Activated CD8-positive, alpha-beta T cell treated with anti-CD3 and anti-CD28 coated beads for 36 hours (primary cell): ENCODE results near the gene PET100. TPM values are rescaled to one million over a fixed set of nuclear protein-coding genes. Genes with fewer than 3 reads are reported as not detected.

ENCODE experiments used
- ATAC-seq: fragments of 200-7000 bp; cut with Tn5 transposase; one replicate; pipeline ENCODE4 v1.10.0; 2021; ENCODE audit warnings: mild to moderate bottlenecking, moderate library complexity
- CTCF ChIA-PET: fragments of 350-600 bp; sonication (Branson Sonifier 250); formaldehyde crosslinking; loops from one replicate; lab custom pipeline; 2021; ENCODE audit warnings: antibody characterized with exemption; lab: Charles Lee
- POLR2A ChIA-PET: fragments of 350-600 bp; sonication (Branson Sonifier 250); formaldehyde crosslinking; loops from one replicate; lab custom pipeline; 2021; ENCODE audit warnings: antibody characterized with exemption; lab: Charles Lee
- DNase-seq: peaks from one replicate; pipeline ENCODE4 v3.0.0-alpha.2; 2020
- H3K27ac Mint-ChIP-seq: one replicate; pipeline ENCODE4 v1.8.0; 2021; ENCODE audit warnings: mild to moderate bottlenecking, mixed read lengths
- H3K27me3 Mint-ChIP-seq: one replicate; pipeline ENCODE4 v1.8.0; 2021; ENCODE audit warnings: mixed read lengths
- H3K36me3 Mint-ChIP-seq: one replicate; pipeline ENCODE4 v1.8.0; 2021; ENCODE audit warnings: low read depth, mixed read lengths
- H3K4me1 Mint-ChIP-seq: one replicate; pipeline ENCODE4 v1.8.0; 2021; ENCODE audit warnings: low read depth, mixed read lengths
- H3K4me3 Mint-ChIP-seq: one replicate; pipeline ENCODE4 v1.8.0; 2021; ENCODE audit warnings: mild to moderate bottlenecking, moderate library complexity, mixed read lengths
- H3K9me3 Mint-ChIP-seq: one replicate; pipeline ENCODE4 v1.8.0; 2021; ENCODE audit warnings: mixed read lengths
- CTCF ChIP-seq: fragments of 200-600 bp; IDR thresholded peaks from one replicate; pipeline ENCODE4 v1.8.0; 2022; ENCODE audit warnings: antibody characterized with exemption, mild to moderate bottlenecking
- intact Hi-C: fragments of 100-400 bp; cut with micrococcal nuclease; formaldehyde crosslinking; loops from one replicate; pipeline ENCODE4 v1.10.0; 2022
- total RNA-seq, 2 experiments: library from RNA; stranded (reverse); gene quantifications; one replicate each; pipeline ENCODE4 v1.2.3, GENCODE V29; 2021

Gene PET100
- total RNA-seq, 2 experiments from 2014 or later: 71.8 to 83.3 TPM

DNA sequence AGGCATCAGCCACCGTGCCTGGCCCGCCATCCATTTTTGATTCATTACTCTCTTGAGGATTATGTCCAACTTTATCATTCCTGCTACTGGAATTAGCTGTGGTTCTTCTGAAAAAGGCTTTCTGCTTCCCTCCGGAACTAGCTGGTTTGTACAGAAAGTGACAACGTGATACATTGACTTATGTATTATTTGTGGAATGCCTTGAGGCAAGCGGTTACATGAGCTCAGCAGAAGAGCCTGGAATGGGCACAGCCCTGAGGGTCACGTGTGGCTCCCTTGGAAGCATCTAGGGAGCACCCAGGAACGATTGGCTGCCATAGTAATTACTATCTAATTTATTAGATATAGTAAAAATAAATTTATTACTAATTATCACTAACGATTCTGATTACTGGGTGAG is 24.8 kb downstream of the PET100 start:
- POLR2A ChIA-PET: interaction anchor here (1.0 to 1.6 kb wide), 2 partner anchors 16 to 27 kb away, joined by 3 to 4 read pairs; partner anchors contain the start of gene TRAPPC5
- Mint-ChIP-seq H3K4me1 (peaks cover 41% of the 10 kb centered on the region), H3K36me3 (no peaks in the 10 kb centered on the region), H3K4me3 (no peak overlapping the region), H3K27me3 (no peaks in the 10 kb centered on the region), H3K9me3 (no peaks in the 10 kb centered on the region), H3K27ac (no peak overlapping the region)
- no peak for TF ChIP-seq CTCF
- DNase-seq: no peak
- intact Hi-C loops: loop anchor here (5.0 kb wide), 1 partner anchor 143 kb away; no protein-coding TSS in a partner anchor
- ATAC-seq: no peak
- CTCF ChIA-PET: interaction anchor here (1.5 to 7.8 kb wide), 3 partner anchors 26 to 87 kb away, joined by 4 to 74 read pairs (median 14); partner anchors contain the start of gene TRAPPC5

GRCh38 chr19:7655581-7655980 is 26.0 kb downstream of the PET100 start:
- CTCF ChIA-PET: interaction anchor here (2.2 to 7.8 kb wide), 3 partner anchors 25 to 144 kb away, joined by 10 to 74 read pairs (median 14); partner anchors contain the start of gene TRAPPC5
- POLR2A ChIA-PET: interaction anchor here (1.5 kb wide), 1 partner anchor 26 kb away, joined by 3 read pairs; no protein-coding TSS in a partner anchor
- intact Hi-C loops: no loop called here
- no peak for ATAC-seq
- H3K27me3 Mint-ChIP-seq: no peaks in the 10 kb centered on the region
- no peak for DNase-seq
- TF ChIP-seq CTCF: no peak
- no peaks in the 10 kb centered on the region for H3K9me3 Mint-ChIP-seq
- H3K4me3 Mint-ChIP-seq: no peak overlapping the region
- H3K27ac Mint-ChIP-seq: peak overlapping the region; percentile 42
- H3K4me1 Mint-ChIP-seq: peaks cover 41% of the 10 kb centered on the region
- H3K36me3 Mint-ChIP-seq: no peaks in the 10 kb centered on the region

DNA sequence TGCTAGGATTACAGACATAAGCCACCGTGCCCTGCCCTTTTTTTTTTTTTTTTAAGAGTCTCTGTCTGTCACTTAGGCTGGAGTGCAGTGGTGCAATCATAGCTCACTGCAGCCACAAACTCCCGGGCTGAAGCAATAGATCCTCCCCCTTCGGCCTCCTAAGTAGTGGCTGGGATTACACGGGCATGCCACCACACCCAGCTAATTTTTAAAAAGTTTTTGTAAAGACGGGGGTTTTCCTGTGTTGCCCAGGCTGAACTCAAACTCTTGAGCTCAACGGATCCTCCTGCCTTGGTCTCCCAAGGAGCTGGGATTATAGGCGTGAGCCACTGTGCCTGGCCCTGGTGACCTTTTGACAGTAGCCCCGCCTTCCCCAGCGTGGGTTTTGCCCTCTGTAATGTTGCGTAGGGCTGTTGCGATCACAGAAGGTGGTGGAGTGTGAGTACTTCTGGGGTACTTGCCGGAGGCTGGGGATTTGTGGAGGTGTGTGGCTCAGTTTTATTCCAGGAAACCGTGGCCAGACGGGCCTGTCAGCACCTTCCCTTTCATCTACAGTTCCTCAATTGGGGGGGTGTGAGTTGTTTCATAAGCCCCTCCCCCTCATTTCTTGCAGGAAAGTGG is 27.6 kb downstream of the PET100 start:
- Mint-ChIP-seq H3K4me3 (peak overlapping the region; percentile 68), H3K27me3 (peaks cover 2% of the 10 kb centered on the region), H3K9me3 (no peaks in the 10 kb centered on the region), H3K4me1 (peaks cover 37% of the 10 kb centered on the region), H3K27ac (peak overlapping the region; percentile 78), H3K36me3 (no peaks in the 10 kb centered on the region)
- ATAC-seq: peak; percentile 87
- ChIA-PET CTCF (interaction anchor here (1.4 to 7.8 kb wide), 5 partner anchors 21 to 143 kb away, joined by 3 to 74 read pairs (median 10); partner anchors contain the start of gene TRAPPC5), POLR2A (interaction anchor here (1.5 to 1.8 kb wide), 2 partner anchors 13 to 14 kb away, joined by 3 to 11 read pairs; partner anchors contain the start of gene RETN)
- intact Hi-C loops: no loop called here
- TF ChIP-seq CTCF: no peak
- peak; percentile 91 for DNase-seq

- ATAC-seq: peak; percentile 80
- POLR2A ChIA-PET: interaction anchor here (0.6 to 1.8 kb wide), 4 partner anchors 12 to 140 kb away, joined by 3 to 11 read pairs (median 4); partner anchors contain the start of gene RETN
- DNase-seq: peak; percentile 78
- intact Hi-C loops: no loop called here
- Mint-ChIP-seq H3K36me3 (no peaks in the 10 kb centered on the region), H3K27ac (peak overlapping the region; percentile 78), H3K4me1 (peaks cover 30% of the 10 kb centered on the region), H3K27me3 (peaks cover 2% of the 10 kb centered on the region), H3K4me3 (peak overlapping the region; percentile 68), H3K9me3 (no peaks in the 10 kb centered on the region)
- no peak for TF ChIP-seq CTCF
- CTCF ChIA-PET: interaction anchor here (1.6 kb wide), 1 partner anchor 23 kb away, joined by 9 read pairs; the partner anchor contains the start of gene TRAPPC5
Observed at GRCh38 chr19:7658219-7658686, 28.7 kb downstream of the PET100 start.
